HG02870 (cell line): Measurements from ENCODE around the gene ZNF561.
"Not testable (repeated sequence)": the region's sequence is repeated elsewhere in the genome, so short reads cannot be mapped to it uniquely, and the experiment has no call there.

ENCODE experiments used
- ATAC-seq: cut with Tn5 transposase; IDR thresholded peaks from one replicate; pipeline ENCODE4 v1.9.1; 2021; ENCODE audit warnings: mild to moderate bottlenecking, moderate library complexity; ENCODE audit not compliant: unreplicated experiment

Gene ZNF561

GRCh38 chr19:9582081-9582725, 38.8 kb downstream of the ZNF561 start:
- ATAC-seq, result not testable (repeated sequence)

- no peak for ATAC-seq
These were observed 40.3 kb downstream of the ZNF561 start for GRCh38 chr19:9580728-9581127.

- ATAC-seq, result no peak
These were observed 50.8 kb downstream of the ZNF561 start for GRCh38 chr19:9570255-9570654.

- no peak for ATAC-seq
These were observed 54.3 kb downstream of the ZNF561 start for GRCh38 chr19:9566729-9567128.

- no peak for ATAC-seq
These were observed 54.9 kb downstream of the ZNF561 start for GRCh38 chr19:9565900-9566705.
